AML-193 (cell line): ENCODE data around the gene VAT1L.

ENCODE experiments used
- DNase-seq, 2 experiments: peaks; one replicate each; lab custom pipeline; 2025; lab: John Stamatoyannopoulos, UW

The VAT1L gene

DNA sequence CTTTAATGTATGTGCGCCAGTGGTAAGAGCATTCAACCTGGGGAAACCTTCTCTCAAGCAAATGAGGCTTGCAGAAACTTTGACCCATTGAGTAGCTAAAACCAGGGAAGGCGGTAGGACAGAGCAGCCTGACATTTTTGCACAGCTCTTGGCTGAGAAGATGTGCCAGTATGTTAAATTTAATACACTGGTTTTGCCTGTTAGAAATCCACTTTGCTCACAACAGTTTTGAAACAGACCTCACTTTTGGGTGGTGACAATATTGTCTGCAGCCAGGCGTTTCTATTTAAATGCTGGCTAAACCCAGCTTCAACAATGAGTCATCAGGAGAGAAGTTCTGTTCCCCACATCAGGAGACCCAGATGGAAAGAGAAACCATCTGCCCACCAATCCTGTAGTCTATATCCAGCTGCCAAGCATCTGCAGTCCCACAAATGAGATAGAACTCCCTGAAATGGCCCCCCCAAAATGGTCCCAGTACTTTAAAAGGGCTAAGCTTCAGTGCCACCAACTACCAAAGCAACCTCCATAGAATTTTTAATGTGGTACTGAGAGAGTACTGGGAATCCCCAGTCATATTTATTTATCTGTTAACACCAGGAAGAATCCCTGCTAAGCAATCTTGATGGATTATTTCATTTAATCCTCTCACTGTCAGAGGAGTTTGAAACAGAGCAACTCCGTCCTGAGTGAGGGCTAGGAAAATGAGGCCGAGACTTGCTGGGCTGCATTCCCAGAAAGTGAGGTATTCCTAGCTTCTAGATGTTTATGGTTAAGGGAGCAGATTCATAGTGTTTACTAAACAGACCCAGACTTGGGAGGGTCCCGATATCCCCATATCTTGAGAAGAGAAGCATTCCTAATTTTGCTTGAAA lies 205.0 kb downstream of the VAT1L start:
- no peak for DNase-seq

- DNase-seq, result no peak
Measured at GRCh38 chr16:77995843-77996455, 207.6 kb downstream of the VAT1L start.

DNA sequence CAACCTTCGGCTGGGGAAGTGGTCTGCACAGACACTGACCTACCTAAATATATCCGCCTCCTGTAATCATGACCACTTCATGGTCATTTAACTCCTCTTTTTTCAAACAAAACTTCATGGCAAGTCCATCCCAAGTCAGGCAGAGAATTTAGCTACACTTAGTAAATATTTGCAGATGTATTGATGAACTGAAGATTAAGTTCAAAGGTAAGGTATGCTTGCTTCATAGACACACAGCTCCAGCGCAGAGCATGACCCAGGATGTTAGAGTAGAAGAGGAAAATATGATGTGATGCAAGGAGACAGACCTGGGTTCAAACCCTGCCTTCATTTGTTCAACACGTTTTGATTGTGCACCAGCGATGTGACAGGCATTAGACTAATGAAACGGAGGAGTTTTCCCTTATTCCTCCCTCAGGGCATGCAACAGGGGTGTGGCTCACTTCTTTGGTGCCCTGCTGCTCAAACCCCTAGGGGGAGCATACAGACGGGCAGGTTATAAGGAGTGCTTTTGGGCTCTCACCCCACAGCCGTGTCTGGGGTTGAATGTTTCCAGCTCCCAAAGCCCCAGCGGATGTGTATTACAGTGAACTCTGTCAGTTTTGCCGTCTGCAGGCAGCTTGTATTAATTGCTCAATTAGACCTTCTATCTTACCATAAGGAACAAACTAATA lies 210.1 kb downstream of the VAT1L start:
- DNase-seq, result no peak

DNA sequence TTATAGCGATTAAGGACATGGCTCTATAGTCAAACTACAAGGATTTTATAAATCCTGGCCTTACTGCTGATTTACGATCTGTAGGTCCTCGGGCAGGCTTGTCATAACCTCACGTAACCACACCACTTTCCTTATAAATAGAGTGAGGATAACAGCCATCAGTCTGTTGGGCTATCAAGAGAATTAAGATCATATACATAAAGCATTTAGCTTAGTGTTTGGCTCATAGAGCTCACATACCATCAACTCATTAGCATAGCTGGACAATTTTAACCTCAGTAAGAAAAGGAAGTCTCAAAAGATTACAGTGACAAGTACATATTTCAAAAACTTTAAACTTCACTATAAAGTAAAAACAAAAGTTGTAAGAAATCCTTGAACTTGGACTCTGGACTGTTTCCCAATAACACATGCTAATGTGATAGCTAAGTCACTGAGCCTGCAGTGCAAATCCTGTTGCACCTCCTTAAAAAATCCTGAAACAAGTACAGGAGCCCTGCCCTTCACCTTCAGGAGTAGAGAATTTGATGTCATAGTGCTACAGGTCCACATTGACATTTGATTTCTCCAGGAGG lies 213.2 kb downstream of the VAT1L start:
- DNase-seq, result no peak

GRCh38 chr16:78002915-78003538 lies 214.7 kb downstream of the VAT1L start:
- DNase-seq, result peak; percentile 72 to 87

- DNase-seq, result no peak
Measured at GRCh38 chr16:78004517-78004916, 216.2 kb downstream of the VAT1L start.

DNA sequence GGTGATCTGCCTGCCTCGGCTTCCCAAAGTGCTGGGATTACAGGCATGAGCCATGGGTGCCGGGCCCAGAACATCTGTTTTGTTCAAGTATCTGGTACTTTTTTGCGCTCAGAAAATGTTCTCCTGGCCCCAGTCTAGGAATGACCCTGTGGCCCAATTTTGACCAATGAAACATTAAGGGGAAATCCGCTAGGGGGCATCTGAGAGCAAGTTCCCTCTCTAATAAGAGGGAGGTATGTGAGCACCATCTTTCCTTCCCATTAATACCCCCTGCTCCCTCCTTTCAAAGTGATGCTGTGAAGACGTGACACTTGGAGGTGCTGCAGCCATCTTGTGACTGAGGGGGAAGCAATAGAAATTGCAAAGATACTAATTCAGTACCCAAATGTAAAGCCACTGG lies 217.5 kb downstream of the VAT1L start:
- DNase-seq, result peak; percentile 2 to 7

- no peak for DNase-seq
Measured at GRCh38 chr16:78007121-78007520, 218.8 kb downstream of the VAT1L start.

- DNase-seq, result no peak
Measured at GRCh38 chr16:78022347-78023060, 234.1 kb downstream of the VAT1L start, which contains the start of gene CLEC3A. Gene CLEC3A, plus strand, starts transcription at chr16:78022548. Its CDS starts 79 bp downstream, at chr16:78022627.

DNA sequence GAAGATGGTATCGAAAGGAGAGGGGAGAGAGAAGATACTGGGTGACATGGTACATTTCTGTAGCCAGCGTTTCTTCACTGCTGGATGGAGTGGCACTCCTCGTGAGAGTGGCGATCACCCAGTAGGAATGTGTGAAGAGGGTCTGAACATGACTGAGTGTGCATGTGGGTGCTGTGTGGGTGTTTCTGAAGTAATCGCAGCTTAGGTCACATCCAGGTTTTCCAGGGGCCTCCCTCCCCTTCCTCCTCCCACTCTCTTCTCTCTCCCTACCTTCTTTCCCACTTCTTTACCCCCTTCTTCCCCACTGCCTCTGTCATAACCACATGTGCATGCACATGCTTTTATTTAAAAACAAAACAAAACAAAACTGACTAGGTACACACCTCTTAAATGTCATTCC lies 235.8 kb downstream of the VAT1L start:
- DNase-seq, result no peak

- no peak for DNase-seq
Measured at GRCh38 chr16:78025631-78026030, 237.3 kb downstream of the VAT1L start.

- DNase-seq, result no peak
Measured at GRCh38 chr16:78028018-78028417, 239.7 kb downstream of the VAT1L start.
